Activated CD4-positive, alpha-beta T cell treated with anti-CD3 and anti-CD28 coated beads for 24 hours (primary cell): ENCODE measurements around the gene ATP8B3.

Experiments used
- DNase-seq, 2 donors: peaks; one replicate each; pipeline ENCODE4 v3.0.0-alpha.2; 2020; ENCODE audit warnings: low read depth in 2 of 2

The ATP8B3 gene

DNA sequence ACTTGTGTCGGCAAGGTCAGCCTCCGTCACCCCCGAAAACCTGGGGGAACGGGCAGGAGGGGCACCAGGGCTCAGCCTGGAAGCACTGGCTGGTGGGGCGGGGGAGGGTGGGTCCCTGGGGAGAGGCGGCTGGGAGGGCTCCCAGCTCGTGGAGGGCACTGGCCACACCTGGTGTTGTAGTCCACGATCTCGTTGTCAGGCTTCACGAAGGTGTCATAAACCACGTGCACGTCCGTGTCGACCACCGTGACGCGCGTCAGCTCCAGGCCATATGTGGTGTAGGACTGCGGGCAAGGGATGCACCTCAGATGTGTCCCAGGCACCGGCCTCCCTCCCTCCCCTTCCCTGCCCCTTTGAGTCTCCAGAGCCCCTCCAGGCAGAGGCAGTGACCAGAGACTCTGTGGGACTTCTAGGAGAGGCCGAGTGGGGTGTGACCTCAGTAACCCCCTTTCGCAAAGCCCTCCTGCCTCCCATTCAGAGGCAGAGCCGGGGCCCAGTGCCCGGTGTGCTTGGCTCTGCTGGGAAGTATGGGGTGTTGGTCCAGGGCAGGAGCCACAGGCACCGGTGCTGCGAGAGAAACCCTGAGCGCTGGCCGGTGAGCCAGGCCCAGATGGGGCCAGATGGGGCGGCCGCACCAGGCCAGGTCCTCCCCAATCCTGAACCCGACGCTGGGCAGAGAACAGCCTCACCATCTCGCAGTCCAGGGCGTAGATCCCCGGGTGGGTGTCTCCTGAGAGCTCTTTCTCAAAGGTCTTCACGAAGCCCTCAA lies 4.6 kb upstream of the ATP8B3 start:
- no peak for DNase-seq

DNA sequence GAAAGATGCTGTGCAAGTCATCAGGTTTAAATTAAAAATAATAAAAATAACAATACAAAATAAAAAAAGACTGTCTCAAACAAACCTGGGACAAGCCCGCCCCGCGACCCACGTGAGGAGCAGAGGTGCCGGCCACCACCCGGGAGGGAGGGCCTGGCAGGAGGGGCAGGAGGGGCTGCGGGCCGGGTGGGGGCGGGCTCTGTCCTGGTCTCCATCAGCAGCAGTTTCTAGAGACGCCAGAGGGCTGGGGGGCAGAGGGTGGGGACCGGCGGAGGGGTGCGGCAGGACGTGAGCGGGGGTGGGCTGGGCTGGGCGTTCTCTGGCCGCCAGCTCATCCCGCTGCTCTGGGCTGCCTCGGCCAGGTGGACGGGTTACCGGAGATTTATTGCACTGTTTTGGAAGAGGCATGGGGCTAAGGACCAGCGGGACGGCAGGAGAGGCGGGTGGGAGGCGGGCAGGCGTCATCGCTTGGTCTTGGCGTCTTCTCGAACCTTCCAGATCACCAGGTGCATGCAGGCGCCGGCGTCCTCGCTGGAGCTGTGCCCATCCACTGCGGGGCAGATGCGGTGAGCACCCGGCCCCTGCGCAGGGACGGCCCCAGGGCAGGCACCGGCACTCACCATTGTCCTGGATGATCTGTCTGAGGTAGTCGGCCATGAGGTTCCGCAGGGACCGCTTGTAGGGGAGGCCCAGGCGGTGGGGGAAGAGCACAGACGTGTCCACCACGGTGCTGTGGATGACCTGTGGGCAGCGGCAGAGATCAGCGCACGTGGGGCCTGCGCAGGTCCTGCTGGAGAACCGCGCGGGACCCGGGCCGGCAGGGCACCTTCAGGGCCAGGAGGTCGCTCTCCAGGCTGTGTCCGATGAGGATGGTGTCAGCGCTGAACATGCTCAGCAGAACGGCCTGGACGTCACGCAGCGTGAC lies 3.8 kb upstream of the ATP8B3 start:
- no peak for DNase-seq

DNA sequence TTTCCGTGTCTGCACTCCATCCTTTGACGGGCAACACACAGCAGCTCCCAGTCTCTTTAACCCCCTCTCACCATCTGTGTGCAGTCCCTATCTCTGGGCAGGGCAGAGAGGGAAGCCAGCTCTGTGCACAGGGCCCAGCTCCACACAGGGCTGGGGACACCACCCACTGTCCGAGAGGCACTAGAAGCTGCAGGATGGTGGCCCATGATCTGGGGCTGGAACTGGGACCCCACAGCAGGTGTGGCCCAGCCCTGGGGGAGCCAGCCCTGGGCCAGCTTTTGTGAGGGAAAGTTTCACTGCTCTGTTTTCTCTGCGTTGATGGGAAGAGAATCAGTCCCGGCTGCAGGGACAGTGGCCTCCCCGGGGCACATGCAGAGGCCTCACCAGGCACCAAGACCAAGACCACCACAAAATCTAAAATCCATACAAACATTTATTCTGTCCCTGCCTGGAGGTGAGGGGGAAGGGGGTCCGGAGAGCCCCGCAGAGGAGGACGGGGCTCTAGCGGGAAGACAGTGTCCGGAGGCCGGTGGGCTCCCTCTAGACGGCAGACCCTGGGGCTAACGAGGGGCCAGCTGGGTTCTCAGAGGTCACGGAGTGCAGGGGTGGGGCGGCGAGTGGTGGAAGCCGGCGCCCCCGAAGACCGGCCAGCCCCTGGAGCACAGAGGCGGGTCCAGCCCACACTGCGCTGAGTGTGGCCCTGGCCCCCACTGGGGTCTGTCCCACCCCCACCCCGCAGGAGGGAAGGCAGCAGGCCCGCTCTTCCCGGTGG lies 2.9 kb upstream of the ATP8B3 start:
- DNase-seq: no peak

DNA sequence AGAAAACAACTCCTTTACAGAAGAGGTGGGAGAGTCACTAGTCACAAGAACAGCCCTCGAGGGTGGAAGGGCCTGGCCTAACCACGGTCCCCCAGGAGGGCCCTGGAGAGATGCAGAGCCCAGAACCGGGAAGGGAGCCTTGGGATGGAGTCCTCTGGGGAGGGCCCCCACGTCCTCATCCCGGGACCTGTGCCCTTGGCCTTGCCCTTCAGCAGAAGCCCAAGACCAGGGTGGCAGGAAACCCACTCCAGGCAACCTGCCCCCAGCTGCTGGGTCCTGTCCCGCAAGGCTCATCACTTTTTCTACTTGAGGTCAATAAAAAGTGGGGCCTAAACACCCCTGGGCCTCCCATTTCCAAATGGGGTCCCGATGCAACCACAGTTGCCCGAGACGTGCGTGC lies 2.3 kb upstream of the ATP8B3 start:
- DNase-seq: no peak

DNA sequence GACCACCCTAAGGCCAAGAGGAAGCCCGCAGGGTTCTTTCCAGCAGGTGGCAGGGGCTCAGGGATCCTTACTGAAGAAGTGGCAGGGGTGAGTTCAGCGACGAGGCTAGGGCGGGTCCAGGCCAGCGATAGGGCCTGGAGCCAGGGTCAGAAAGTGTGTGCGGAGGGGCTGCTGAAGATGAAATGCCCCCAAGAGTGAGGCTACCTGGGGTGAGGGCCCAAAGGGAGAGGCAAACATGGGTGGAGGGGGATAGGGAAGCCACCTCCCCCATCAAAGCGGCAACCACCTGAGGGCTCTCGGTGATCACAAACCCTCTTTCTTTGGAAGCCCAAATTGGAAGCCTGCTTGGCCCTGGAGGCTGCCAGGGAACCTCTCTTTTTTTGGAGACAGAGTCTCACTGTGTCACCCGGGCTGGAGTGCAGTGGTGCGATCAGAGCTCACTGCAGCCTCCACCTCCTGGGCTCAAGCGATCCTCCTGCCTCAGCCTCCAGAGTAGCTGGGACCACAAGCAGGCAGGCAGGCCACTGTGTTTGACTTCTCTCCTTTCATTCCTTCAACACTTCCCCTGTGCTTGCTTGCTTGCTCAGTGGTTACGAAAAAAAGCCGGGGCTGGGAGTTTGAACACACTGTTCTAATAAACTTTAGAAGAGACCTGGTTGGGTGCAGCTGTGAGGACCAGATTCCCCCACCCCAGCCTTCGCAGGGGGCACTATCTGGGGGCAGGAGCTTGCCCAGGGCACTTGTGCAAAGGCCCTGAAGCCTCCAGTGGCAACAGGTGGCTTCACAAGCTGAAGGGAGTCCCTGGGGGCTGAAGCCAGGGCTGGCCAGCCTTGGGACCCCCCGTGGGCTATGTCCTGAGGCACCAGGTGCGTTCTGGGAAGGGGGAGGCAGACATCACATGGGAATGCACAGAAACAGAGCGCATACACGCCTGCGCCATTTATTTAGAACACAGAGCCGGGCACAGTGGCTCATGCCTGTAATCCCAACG lies 1.4 kb upstream of the ATP8B3 start:
- no peak for DNase-seq

DNA sequence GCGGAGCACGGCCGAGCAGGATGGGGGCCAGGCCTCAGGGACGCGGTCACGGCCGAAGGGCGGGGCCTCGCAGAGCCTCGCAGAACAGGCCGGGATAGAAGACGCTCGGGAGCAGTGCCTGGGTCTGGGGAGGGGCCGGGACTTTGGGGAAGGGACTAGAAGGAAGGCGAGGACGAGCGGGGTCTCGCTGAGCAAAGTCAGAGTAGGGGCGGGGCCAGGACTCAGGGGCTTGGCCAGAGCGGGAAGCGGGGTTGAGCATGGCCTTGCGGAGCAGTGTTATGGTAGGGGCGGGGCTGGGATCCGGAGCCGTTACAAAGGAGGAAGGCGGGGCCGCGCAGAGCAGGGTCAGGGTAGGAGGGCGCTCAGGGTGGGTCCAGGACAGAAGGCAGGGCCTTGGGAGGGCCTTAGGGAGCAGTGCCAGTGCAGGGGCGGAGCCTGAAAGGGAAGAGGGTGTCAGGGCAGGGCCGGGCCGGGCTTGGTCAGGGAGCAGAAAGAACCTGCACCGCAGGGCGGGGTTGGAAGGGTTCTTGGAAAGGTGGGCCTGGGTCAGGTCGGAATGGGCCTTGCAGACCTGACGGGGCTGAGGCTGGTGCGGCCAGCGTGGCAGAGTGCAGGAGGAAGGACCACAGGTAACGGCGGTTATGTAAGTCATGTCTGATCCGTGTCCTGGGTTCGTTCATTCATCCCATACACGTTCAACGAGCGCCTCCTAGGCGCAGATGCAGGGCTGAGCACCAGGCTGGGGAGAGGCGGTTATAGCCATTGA lies 533 bp upstream of the ATP8B3 start:
- peak; percentile 64 to 77 for DNase-seq

DNA sequence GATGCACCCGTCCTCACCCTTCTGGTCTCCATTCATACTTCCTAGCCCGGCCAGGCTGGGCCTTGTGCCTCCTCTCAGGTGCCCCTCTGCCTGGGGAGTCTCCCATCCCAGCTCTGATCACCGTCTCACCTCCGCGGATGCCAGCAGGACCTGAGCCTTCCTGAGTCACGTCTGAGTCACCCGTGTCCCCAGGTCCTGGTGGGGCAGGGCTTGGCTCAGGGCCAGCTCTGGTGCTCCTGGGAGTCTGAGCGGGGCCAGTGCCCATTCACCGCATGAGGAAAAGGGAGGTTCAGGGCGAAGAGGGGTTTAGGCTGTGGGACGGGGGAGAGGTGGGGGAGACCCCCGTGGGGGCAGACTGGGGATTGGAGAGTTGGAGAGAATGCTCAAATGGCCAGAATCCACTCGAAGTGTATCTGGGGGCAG lies 593 bp downstream of the ATP8B3 start:
- peak; percentile 18 to 28 for DNase-seq

GRCh38 chr19:1810439-1811160 lies 1.5 kb downstream of the ATP8B3 start:
- DNase-seq: no peak

DNA sequence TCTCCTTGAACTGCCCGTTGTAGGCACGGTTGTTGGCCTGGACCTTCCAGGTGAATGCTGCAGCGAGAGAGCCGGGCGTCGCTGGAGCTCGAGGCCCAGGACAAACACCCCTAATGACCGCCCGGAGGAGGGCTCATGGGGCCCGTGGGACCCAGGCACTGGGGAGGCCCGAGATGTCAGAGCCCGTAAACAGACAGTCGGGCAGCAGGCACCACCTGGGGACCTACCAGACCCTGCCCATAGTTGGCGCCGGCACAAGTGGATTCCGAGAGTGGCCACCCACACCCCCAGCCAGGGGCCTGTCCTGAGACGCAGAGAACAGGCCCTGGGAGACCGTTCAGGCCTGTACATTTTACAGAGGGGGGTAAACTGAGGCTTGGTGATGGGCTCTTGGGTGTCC lies 2.4 kb downstream of the ATP8B3 start:
- DNase-seq: no peak

GRCh38 chr19:1808395-1808731 lies 3.7 kb downstream of the ATP8B3 start:
- no peak for DNase-seq

DNA sequence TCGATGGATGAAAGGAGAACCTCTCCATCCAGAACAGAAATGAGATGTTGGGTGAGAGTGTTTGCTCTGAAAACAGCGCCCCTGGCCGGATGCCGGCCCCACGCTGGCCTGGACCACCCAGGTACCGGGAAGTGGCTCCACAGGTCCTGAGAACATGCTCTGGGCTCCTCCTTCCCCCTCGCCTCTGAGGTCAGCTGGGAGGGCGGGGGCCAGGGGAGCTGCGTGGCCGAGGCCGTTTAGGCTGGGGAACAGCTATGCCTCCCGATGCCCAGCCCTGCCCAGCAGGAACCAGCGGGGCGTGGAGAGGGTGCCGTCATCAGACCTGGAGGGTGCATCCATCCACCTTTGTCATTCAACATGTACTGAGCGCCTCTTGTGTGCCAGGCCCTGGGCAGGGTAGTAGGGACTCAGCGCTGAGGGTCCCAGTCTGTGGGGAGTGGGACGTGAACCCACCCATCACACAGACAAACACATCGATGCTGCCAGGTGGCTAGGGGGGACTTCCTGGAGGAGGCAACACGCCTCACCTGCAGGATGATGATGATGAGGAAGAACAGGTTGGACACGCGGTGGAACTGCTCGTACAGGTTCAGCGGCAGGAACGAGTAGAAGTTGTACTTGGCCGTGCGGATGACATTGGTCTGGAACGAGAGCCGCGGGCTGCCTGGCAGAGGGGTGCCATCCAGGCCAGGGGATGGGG lies 4.2 kb downstream of the ATP8B3 start:
- no peak for DNase-seq

DNA sequence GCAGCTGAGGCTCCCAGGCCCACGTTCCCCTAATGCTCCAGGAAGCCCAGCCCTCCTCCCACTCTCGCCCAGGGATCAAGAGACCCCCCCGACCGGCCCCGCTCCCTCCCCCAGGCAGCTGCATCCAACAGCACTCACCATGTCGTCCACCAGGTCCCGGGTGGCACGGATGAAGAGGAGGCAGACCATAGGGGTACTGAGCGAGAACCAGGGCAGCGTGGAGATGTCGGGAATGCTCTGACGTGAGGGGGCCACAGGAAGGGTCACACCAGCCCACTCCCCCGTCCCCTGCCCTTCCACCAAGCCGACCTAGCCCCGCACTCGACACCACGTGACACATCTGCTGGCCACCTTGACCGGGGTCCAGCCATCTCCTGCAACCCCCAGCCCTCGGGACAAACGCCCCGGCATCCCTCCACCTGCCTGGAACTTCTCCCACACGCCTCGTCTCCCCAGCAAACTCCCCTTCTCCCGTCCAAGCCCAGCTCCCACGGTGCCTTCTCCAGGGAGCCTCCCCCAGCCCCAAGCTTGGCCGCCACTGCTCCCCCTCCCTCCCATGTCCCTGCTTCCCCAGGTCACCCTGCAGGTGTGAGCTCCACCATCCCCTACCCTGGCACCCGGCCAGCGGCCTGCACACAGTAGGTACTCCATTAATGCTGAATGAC lies 4.9 kb downstream of the ATP8B3 start:
- DNase-seq: no peak

DNA sequence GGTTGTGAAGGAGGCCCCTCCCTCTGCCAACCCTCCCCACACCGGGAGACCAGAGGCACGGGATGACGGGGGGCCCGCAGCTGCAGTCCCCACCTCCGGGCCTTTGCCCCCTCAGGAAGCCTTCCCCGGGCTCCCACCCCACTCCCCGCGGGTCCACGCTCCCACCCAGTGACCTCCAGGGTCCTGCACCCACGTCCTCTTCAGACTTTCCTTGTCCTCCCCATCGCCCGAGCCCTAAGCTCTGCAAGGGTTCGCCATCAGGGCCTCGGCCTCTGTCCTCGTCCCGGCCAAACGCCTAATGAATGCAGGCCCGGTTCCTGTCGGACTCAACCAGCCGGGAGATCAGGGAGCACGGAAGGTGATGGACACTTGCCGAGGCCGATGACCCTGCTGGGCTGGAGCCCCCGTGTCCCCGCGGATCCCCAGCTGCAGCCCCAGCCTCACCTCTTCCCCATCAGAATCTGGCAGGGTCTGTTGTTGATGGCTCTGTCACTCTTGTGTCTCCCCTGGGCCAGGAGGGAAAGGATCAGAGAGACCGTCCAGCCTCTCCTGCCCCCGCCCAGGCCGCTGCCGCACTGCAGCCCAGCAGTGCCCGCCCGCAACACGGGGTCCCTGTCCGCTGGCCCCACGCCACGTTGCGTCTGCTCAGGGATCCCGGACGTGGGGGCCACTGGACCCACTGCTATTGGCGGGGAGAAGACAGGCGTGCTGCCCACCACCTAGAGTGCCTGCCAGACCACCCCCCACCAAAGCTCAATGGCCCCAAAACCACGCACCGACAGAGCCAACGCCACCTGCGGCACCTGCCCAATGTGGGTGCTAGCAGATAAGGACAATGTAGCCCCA lies 5.7 kb downstream of the ATP8B3 start:
- no peak for DNase-seq

GRCh38 chr19:1805401-1806183 lies 6.5 kb downstream of the ATP8B3 start:
- no peak for DNase-seq

DNA sequence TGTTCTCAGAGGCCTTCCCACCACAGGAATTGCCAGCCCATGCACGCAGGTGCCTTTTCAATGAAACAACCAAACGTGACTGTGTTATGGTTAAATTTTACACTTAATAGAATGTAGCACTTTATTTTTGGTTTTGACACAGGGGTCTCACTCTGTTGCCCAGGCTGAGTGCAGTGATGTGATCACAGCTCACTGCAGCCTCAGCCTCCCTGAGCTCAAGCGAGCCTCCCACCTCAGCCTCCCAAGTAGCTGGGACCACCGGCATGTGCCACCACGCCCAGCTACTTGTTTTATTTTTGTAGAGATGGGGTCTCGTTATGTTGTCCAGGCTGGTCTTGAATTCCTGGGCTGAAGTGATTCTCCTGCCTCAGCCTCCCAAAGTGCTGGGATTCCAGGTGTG lies 7.2 kb downstream of the ATP8B3 start:
- no peak for DNase-seq

- DNase-seq: no peak
Measured at GRCh38 chr19:1799695-1800342, 12.3 kb downstream of the ATP8B3 start.
